GM20000 (cell line): ENCODE results near the gene CSRP3.

Source experiments
- DNase-seq: peaks from one replicate; pipeline ENCODE4 v3.0.0; 2012; ENCODE audit warnings: low spot score
- TF ChIP-seq, protein P1 (sequence below): IDR thresholded peaks from 2 replicates; pipeline ENCODE4 v1.5.1; 2012; ENCODE audit warnings: mild to moderate bottlenecking, control low read depth; ENCODE audit errors: extremely low read depth, missing control alignments

CSRP3 gene

DNA sequence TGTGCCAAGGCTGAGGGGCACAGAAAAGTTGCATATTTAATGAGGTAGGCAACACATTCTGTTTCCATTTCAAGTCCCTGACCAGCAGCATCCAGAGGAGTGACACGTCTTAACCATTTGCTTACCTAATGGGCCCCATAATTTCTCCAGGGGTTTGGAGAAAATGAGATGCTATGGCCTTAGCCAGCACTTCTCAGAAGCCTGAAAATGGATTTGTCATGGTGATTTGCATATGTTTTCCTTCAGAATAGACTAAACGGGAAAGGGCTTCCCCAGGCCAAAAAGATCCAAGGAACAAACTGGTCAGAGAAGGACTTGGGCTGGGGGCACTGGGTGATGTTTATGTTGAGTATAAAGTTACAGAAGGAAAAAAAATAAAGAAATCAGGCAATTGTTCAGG is 16.7 kb downstream of the CSRP3 start:
- TF ChIP-seq, protein P1, sequence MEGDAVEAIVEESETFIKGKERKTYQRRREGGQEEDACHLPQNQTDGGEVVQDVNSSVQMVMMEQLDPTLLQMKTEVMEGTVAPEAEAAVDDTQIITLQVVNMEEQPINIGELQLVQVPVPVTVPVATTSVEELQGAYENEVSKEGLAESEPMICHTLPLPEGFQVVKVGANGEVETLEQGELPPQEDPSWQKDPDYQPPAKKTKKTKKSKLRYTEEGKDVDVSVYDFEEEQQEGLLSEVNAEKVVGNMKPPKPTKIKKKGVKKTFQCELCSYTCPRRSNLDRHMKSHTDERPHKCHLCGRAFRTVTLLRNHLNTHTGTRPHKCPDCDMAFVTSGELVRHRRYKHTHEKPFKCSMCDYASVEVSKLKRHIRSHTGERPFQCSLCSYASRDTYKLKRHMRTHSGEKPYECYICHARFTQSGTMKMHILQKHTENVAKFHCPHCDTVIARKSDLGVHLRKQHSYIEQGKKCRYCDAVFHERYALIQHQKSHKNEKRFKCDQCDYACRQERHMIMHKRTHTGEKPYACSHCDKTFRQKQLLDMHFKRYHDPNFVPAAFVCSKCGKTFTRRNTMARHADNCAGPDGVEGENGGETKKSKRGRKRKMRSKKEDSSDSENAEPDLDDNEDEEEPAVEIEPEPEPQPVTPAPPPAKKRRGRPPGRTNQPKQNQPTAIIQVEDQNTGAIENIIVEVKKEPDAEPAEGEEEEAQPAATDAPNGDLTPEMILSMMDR, result no peak
- DNase-seq, result no peak

DNA sequence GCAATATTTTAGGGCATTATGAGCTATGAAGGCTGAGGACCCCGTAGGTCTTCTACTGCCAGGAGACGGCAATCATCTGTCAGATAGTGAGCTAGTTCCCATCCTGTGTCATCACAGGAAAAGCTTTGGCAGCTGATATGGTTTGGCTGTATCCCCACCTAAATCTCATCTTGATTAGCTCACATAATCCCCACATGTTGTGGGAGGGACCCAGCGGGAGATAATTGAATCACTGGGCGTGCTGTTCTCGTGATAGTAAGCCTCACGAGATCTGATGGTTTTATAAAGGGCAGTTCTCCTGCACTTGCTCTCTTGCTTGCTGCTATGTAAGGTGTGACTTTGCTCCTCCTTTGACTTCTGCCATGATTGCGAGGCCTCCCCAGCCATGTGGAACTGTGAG is 18.1 kb downstream of the CSRP3 start:
- TF ChIP-seq, protein P1, result no peak
- no peak for DNase-seq

DNA sequence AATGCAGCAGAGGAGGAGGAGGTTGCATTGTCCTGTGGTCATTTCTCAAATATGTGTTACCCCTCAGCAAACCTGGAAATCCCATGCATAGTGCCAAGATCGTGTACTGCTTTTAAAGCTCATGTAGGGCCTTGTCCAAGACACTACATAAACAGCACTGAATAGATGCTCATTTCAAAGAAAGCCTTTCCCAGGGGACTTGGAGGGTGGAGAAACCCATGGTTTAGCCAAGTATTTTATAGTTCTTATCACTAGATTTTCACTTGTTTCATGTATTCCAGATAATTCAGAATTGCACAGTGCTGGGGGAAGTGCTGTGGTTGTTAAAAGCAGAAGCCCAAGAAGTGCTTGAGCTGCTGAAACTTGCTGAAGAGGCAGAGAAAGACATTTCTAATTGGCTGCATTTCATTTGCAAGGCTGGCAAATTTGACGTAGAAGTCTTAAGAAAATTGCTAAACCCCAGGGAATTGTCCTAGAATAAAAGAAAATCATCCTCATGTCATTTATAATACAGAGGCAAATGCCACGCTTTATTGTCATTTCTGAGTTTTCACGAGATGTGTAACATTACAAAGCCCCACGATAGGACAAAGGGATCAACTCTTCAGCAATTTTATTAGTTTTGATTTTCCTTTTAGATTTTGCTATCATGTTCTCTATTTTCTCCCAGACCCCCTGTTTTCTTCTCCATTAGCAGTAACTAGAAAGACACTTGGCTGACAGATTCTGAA is 20.1 kb downstream of the CSRP3 start:
- DNase-seq, result no peak
- TF ChIP-seq, protein P1, result no peak

DNA sequence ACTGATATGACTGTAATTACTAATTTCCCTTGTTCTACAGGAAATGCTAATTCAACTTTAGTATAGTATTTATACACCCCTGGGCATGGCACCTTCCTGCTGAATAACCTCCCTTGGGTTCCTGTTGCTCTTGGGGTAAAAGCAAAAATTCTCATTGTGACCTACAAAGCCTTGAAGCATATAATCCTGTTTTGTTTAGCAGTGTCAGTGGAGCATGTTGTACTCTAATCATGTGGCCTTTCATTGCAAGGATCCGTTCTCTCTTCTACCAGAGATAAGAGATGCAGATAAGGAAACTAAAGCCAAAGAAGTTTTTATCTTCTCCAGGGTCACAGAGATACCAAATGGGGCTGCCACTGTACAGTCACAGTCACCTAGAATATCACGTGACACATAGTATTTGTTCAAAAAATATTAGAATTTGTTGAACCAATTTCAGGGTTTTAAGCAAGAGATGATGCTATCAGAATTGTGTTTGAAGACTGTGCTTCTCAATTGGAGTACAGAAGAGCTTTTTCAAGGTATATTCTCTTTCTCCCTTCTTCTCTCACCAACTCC is 25.1 kb downstream of the CSRP3 start:
- TF ChIP-seq, protein P1, result no peak
- DNase-seq, result no peak

DNA sequence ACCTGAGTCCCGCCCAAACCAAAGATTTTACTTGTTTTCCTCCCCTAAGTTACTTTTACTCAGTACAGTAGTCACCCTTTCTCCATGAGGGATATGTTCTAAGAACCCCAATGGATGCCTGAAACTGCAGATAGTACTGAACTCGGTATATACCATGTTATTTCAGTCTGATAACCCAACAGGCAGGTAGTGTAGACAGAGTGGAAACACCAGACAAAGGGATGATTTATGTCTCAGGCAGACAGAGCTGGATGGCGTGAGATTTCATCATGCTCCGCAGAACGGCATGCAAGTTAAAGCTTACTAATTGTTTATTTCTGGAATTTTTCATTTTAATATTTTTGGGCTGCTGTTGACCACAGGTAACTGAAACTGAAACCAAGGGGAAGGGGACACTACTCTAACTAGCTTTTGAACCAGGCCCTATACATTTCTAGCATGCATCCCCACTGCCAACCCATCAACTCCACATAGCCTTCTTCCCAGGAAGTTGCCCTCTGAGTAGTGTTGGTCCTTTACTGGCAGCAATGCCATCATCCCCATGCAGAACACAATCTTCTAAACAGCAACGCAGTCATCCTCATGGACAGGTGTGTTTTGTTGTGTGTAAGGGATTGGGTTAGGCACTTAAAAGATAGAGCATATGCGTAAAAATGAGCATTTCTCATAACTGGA is 27.7 kb downstream of the CSRP3 start:
- TF ChIP-seq, protein P1, result no peak
- DNase-seq, result no peak

DNA sequence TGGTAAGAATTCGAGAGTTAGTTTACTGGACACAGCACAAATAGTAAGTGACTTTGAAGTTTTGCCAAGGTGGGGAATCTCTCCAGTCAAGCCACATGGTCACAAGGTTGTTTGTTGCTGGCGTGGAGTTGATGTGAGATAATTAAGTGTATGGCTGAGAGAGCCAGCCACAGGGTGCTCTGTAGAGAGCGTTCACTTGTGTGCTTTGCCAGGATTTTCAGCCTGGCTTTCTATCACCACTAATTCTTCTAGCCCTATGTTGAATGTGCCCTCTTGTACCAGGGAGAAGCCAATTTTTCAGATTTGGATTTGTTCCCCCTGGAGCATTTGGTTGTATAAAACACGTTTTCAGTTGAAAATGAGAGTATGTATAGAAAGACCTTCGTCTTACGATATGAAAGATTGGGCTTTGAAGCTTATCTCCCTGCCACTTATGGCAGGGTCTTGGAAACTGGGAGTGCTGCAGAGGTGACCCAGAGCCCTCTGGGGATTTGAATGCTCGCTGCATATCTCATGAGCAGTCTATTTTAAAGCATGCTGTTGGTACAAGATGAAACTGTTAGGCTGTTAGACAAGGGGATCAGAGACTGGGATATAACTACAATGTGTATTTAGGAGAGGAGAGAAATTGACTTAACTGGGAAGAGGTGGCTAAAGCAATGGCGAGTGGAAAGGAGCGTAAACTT is 28.6 kb downstream of the CSRP3 start:
- DNase-seq, result no peak
- TF ChIP-seq, protein P1, result no peak

DNA sequence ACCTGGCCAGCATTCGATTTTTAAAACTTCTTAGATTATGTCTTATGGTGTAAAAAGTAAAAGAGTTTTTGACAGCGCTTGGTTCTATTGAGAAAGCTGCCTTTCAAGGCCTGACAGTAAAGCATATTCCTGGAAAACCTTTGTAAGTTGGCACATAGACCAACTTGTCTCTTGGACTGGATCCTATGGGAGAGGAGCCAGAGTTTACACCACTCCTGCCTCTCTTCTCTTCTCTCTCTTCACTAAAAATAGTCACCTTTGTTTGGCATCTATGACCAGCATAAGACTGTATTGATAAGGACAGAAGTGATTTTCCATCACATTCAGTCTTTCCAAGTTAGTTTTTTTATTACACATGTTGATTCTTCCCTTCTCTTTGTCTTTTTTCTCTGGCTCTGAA is 33.7 kb downstream of the CSRP3 start:
- TF ChIP-seq, protein P1, result no peak
- no peak for DNase-seq
